Fibroblast of pulmonary artery (primary cell): ENCODE data around the gene CCDC50.

Experiments
- DNase-seq: peaks from one replicate; pipeline ENCODE4 v3.0.0-alpha.2; 2010; ENCODE audit warnings: low read depth
- H3K4me3 ChIP-seq: replicated peaks from 2 replicates; pipeline ENCODE4 v1.5.1; 2011; ENCODE audit warnings: low read depth, mild to moderate bottlenecking, control low read depth, low read length, moderate library complexity
- CTCF ChIP-seq: IDR thresholded peaks from 2 replicates; pipeline ENCODE4 v1.5.1; 2011; ENCODE audit warnings: mild to moderate bottlenecking, control low read depth, low read length, inconsistent platforms; ENCODE audit errors: missing control alignments

The CCDC50 gene

GRCh38 chr3:191301782-191302411 is 27.3 kb upstream of the CCDC50 start:
- no peak overlapping the region for H3K4me3 ChIP-seq
- TF ChIP-seq CTCF = no peak
- DNase-seq = no peak

GRCh38 chr3:191302451-191302850 is 26.7 kb upstream of the CCDC50 start:
- DNase-seq = no peak
- no peak for TF ChIP-seq CTCF
- H3K4me3 ChIP-seq = no peak overlapping the region

- DNase-seq = no peak
- no peak overlapping the region for H3K4me3 ChIP-seq
- no peak for TF ChIP-seq CTCF
Measured at GRCh38 chr3:191303596-191303995, 25.6 kb upstream of the CCDC50 start.

GRCh38 chr3:191306428-191306827 is 22.8 kb upstream of the CCDC50 start:
- no peak overlapping the region for H3K4me3 ChIP-seq
- no peak for DNase-seq
- TF ChIP-seq CTCF = no peak

GRCh38 chr3:191307341-191307740 is 21.9 kb upstream of the CCDC50 start:
- DNase-seq = no peak
- TF ChIP-seq CTCF = no peak
- H3K4me3 ChIP-seq = no peak overlapping the region

GRCh38 chr3:191313296-191313695 is 15.9 kb upstream of the CCDC50 start:
- DNase-seq = no peak
- no peak overlapping the region for H3K4me3 ChIP-seq
- TF ChIP-seq CTCF = no peak

GRCh38 chr3:191314109-191314728 is 15.0 kb upstream of the CCDC50 start:
- no peak overlapping the region for H3K4me3 ChIP-seq
- no peak for TF ChIP-seq CTCF
- no peak for DNase-seq
